GM23338 (cell line): Measurements from ENCODE around the gene OR5AK2. TPM values are rescaled to one million over a fixed set of nuclear protein-coding genes. Genes with fewer than 3 reads are reported as not detected.

Experiments
- ATAC-seq: fragments of 200-7000 bp; cut with Tn5 transposase; 3 replicates; pipeline ENCODE4 v1.9.1; 2020
- DNase-seq: peaks from one replicate; pipeline ENCODE4 v3.0.0-alpha.2; 2015; ENCODE audit warnings: low spot score
- H2AFZ ChIP-seq: fragments of 200-600 bp; sonication (generic); 2 replicates; pipeline ENCODE4 v1.8.0; 2016; ENCODE audit warnings: antibody characterized with exemption, mild to moderate bottlenecking, moderate library complexity
- H3F3A ChIP-seq: fragments of 200-600 bp; sonication (generic); replicated peaks from 2 replicates; pipeline ENCODE4 v1.8.0; 2017; ENCODE audit warnings: antibody characterized with exemption, mixed run types, low read depth
- H3K27ac ChIP-seq: fragments of 200-600 bp; sonication (generic); 2 replicates; pipeline ENCODE4 v1.6.1; 2016; ENCODE audit warnings: low read depth
- H3K27me3 ChIP-seq: fragments of 200-600 bp; sonication (generic); 2 replicates; pipeline ENCODE4 v1.8.0; 2016; ENCODE audit warnings: mild to moderate bottlenecking, mixed run types, moderate library complexity; ENCODE audit not compliant: insufficient read depth
- H3K36me3 ChIP-seq: fragments of 200-600 bp; sonication (generic); 2 replicates; pipeline ENCODE4 v1.8.0; 2016; ENCODE audit warnings: mild to moderate bottlenecking; ENCODE audit not compliant: insufficient read depth
- H3K4me1 ChIP-seq: fragments of 200-600 bp; sonication (generic); 2 replicates; pipeline ENCODE4 v1.8.0; 2016; ENCODE audit warnings: mild to moderate bottlenecking, moderate library complexity; ENCODE audit not compliant: insufficient read depth
- H3K4me2 ChIP-seq: fragments of 200-600 bp; sonication (generic); 2 replicates; pipeline ENCODE4 v1.7.1; 2017; ENCODE audit warnings: mixed run types
- H3K4me3 ChIP-seq: fragments of 200-600 bp; sonication (generic); 2 replicates; pipeline ENCODE4 v1.6.1; 2016; ENCODE audit warnings: mixed run types
- H3K79me2 ChIP-seq: fragments of 200-600 bp; sonication (generic); replicated peaks from 2 replicates; pipeline ENCODE4 v1.8.0; 2017; ENCODE audit warnings: mild to moderate bottlenecking; ENCODE audit not compliant: insufficient read depth
- H3K9me2 ChIP-seq: fragments of 200-600 bp; sonication (generic); 2 replicates; pipeline ENCODE4 v1.8.0; 2017; ENCODE audit not compliant: insufficient read depth
- H4K20me1 ChIP-seq: fragments of 200-600 bp; sonication (generic); replicated peaks from 2 replicates; pipeline ENCODE4 v1.8.0; 2017; ENCODE audit warnings: mild to moderate bottlenecking; ENCODE audit not compliant: insufficient read depth
- H3K27ac Mint-ChIP-seq: 2 replicates; pipeline ENCODE4 v1.8.0; 2020; ENCODE audit warnings: inconsistent platforms, mild to moderate bottlenecking, moderate library complexity, mixed read lengths
- H3K27me3 Mint-ChIP-seq: 3 replicates; pipeline ENCODE4 v1.8.0; 2022; ENCODE audit warnings: low read depth, mild to moderate bottlenecking, moderate library complexity, mixed read lengths, inconsistent platforms; ENCODE audit not compliant: insufficient read depth, poor library complexity
- H3K36me3 Mint-ChIP-seq: 3 replicates; pipeline ENCODE4 v1.8.0; 2021; ENCODE audit warnings: low read depth, mild to moderate bottlenecking, inconsistent platforms, moderate library complexity, mixed read lengths
- H3K4me1 Mint-ChIP-seq: 3 replicates; pipeline ENCODE4 v1.8.0; 2020; ENCODE audit warnings: mild to moderate bottlenecking, inconsistent platforms, mixed read lengths
- H3K4me3 Mint-ChIP-seq: 3 replicates; pipeline ENCODE4 v1.8.0; 2021; ENCODE audit warnings: moderate library complexity, mild to moderate bottlenecking, inconsistent platforms, mixed read lengths
- H3K9me3 Mint-ChIP-seq: 3 replicates; pipeline ENCODE4 v1.8.0; 2020; ENCODE audit warnings: moderate library complexity, mild to moderate bottlenecking, inconsistent platforms, mixed read lengths
- CREB1 ChIP-seq: fragments of 250-450 bp; sonication (Bioruptor Pico); IDR thresholded peaks from 2 replicates; pipeline ENCODE4 v1.5.0; 2020; ENCODE audit warnings: low read depth, mild to moderate bottlenecking, moderate library complexity
- ETS1 ChIP-seq: IDR thresholded peaks from 2 replicates; pipeline ENCODE4 v1.6.1; 2016; ENCODE audit warnings: antibody characterized with exemption
- NANOG ChIP-seq: IDR thresholded peaks from 2 replicates; pipeline ENCODE4 v1.6.1; 2016; ENCODE audit warnings: antibody characterized with exemption, borderline replicate concordance
- STAT1 ChIP-seq: IDR thresholded peaks from one replicate; pipeline ENCODE4 v1.6.1; 2016; ENCODE audit warnings: antibody characterized with exemption; ENCODE audit not compliant: unreplicated experiment
- ZNF114 ChIP-seq: fragments of 250-450 bp; sonication (Bioruptor Pico); IDR thresholded peaks from 2 replicates; pipeline ENCODE4 v1.5.0; 2020; ENCODE audit warnings: mild to moderate bottlenecking, moderate library complexity
- ZNF331 ChIP-seq: fragments of 250-450 bp; sonication (Bioruptor Pico); IDR thresholded peaks from 2 replicates; pipeline ENCODE4 v1.5.0; 2020; ENCODE audit warnings: low read depth, mild to moderate bottlenecking, moderate library complexity
- ZNF462 ChIP-seq: fragments of 250-450 bp; sonication (Bioruptor Pico); IDR thresholded peaks from 2 replicates; pipeline ENCODE4 v1.5.0; 2020; ENCODE audit warnings: mild to moderate bottlenecking, moderate library complexity
- polyA plus RNA-seq: library from polyadenylated mRNA; unstranded; fragments of >200 nt; fragmentation: Nextera tagmentation; extraction: Ambion mirVana; gene quantifications from 2 replicates; pipeline ENCODE4 v1.2.1, GENCODE V29; 2016
- total RNA-seq: library from RNA; depleted of rRNA; stranded (reverse); fragments of >200 nt; shearing (Covaris generic); gene quantifications from 2 replicates; pipeline ENCODE4 v1.2.3, GENCODE V29; 2014
- TF ChIP-seq, protein P1 (sequence below): IDR thresholded peaks from one replicate; pipeline ENCODE4 v1.6.1; 2018; ENCODE audit warnings: antibody characterized with exemption; ENCODE audit not compliant: unreplicated experiment

OR5AK2 gene
- total and polyA plus RNA-seq, 2 experiments from 2014 or later, result not detected

- TF ChIP-seq NANOG, result no peak
- TF ChIP-seq ETS1, result no peak
- TF ChIP-seq STAT1, result no peak
These were observed 19.7 kb downstream of the OR5AK2 start (continued) for GRCh38 chr11:57008373-57008772.

- no peak overlapping the region for H3K27ac Mint-ChIP-seq
- H3K27me3 Mint-ChIP-seq, result no peaks in the 10 kb centered on the region
- Histone ChIP-seq H3K4me3 (no peak overlapping the region), H3K4me1 (no peaks in the 10 kb centered on the region), H3K9me2 (no peaks in the 10 kb centered on the region), H3K27me3 (no peaks in the 10 kb centered on the region), H3K27ac (no peak overlapping the region), H2AFZ (no peak overlapping the region), H3F3A (no peaks in the 10 kb centered on the region), H4K20me1 (no peaks in the 10 kb centered on the region), H3K79me2 (no peaks in the 10 kb centered on the region), H3K4me2 (no peak overlapping the region), H3K36me3 (no peaks in the 10 kb centered on the region)
- H3K36me3 Mint-ChIP-seq, result no peaks in the 10 kb centered on the region
- no peak for TF ChIP-seq STAT1
- TF ChIP-seq CREB1 (CRISPR knock-in tag), result no peak
- TF ChIP-seq ZNF114, result no peak
- no peak for TF ChIP-seq ZNF331 (CRISPR knock-in tag)
- TF ChIP-seq, protein P1, sequence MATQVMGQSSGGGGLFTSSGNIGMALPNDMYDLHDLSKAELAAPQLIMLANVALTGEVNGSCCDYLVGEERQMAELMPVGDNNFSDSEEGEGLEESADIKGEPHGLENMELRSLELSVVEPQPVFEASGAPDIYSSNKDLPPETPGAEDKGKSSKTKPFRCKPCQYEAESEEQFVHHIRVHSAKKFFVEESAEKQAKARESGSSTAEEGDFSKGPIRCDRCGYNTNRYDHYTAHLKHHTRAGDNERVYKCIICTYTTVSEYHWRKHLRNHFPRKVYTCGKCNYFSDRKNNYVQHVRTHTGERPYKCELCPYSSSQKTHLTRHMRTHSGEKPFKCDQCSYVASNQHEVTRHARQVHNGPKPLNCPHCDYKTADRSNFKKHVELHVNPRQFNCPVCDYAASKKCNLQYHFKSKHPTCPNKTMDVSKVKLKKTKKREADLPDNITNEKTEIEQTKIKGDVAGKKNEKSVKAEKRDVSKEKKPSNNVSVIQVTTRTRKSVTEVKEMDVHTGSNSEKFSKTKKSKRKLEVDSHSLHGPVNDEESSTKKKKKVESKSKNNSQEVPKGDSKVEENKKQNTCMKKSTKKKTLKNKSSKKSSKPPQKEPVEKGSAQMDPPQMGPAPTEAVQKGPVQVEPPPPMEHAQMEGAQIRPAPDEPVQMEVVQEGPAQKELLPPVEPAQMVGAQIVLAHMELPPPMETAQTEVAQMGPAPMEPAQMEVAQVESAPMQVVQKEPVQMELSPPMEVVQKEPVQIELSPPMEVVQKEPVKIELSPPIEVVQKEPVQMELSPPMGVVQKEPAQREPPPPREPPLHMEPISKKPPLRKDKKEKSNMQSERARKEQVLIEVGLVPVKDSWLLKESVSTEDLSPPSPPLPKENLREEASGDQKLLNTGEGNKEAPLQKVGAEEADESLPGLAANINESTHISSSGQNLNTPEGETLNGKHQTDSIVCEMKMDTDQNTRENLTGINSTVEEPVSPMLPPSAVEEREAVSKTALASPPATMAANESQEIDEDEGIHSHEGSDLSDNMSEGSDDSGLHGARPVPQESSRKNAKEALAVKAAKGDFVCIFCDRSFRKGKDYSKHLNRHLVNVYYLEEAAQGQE, result no peak
- no peak for TF ChIP-seq ETS1
- H3K4me3 Mint-ChIP-seq, result no peak overlapping the region
- ATAC-seq (no peak), DNase-seq (no peak)
- H3K4me1 Mint-ChIP-seq, result no peaks in the 10 kb centered on the region
- no peaks in the 10 kb centered on the region; the same call in 2 of the 3 replicates for H3K9me3 Mint-ChIP-seq
These were observed 27.0 kb downstream of the OR5AK2 start for GRCh38 chr11:57015679-57016078.

DNA sequence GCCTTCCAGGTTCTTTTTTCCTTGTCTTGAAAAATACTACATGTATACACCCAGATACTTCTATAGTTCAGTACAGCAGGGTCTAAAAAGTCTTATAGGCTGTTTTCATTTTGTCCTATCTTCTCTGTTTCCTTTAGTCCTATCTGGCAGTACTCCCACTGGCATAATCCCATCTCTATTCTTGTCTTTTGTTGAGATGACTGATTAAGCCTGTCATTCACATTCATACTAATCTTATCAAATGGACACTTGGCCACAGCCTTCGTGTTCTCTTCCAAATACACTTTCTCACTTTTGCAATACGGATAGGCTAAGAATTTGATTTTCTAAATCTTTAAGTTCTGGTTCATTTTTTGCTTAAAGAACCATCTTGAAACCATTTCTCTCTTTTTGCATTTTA is 42.8 kb downstream of the OR5AK2 start:
- no peak for DNase-seq
- Mint-ChIP-seq H3K4me1 (no peaks in the 10 kb centered on the region), H3K4me3 (no peak overlapping the region)
- TF ChIP-seq CREB1 (CRISPR knock-in tag) (no peak), ZNF331 (CRISPR knock-in tag) (no peak), ZNF462 (no peak)

More for the DNA sequence above, 42.8 kb downstream of the OR5AK2 start:
- Histone ChIP-seq H2AFZ (no peak overlapping the region), H3K4me3 (no peak overlapping the region), H3K4me2 (no peak overlapping the region), H3K36me3 (no peaks in the 10 kb centered on the region), H3K27ac (no peak overlapping the region), H3K79me2 (no peaks in the 10 kb centered on the region), H3K27me3 (no peaks in the 10 kb centered on the region), H3F3A (no peaks in the 10 kb centered on the region), H4K20me1 (no peaks in the 10 kb centered on the region), H3K4me1 (no peaks in the 10 kb centered on the region), H3K9me2 (peaks cover 17% of the 10 kb centered on the region; the same call in 1 of the 2 replicates)
- no peak overlapping the region for H3K27ac Mint-ChIP-seq
- H3K36me3 Mint-ChIP-seq, result no peaks in the 10 kb centered on the region
- H3K27me3 Mint-ChIP-seq, result no peaks in the 10 kb centered on the region
- no peaks in the 10 kb centered on the region for H3K9me3 Mint-ChIP-seq
- no peak for ATAC-seq
